GM12891 (cell line): ENCODE data around the gene HABP2.

Experiments
- PAX5 ChIP-seq: IDR thresholded peaks from 2 replicates; pipeline ENCODE4 v1.6.1; 2011; ENCODE audit warnings: low read length, moderate library complexity, mild to moderate bottlenecking; ENCODE audit not compliant: insufficient read depth, severe bottlenecking
- POLR2A ChIP-seq: IDR thresholded peaks from 2 replicates; pipeline ENCODE4 v1.6.1; 2011; ENCODE audit warnings: low read depth, low read length, control low read depth
- POLR2AphosphoS5 ChIP-seq: IDR thresholded peaks from 2 replicates; pipeline ENCODE4 v1.6.1; 2011; ENCODE audit warnings: low read depth, low read length, control low read depth
- POU2F2 ChIP-seq: IDR thresholded peaks from 2 replicates; pipeline ENCODE4 v1.6.1; 2011; ENCODE audit warnings: low read depth, mild to moderate bottlenecking, control low read depth, low read length, moderate library complexity
- SPI1 ChIP-seq: IDR thresholded peaks from 2 replicates; pipeline ENCODE4 v1.6.1; 2011; ENCODE audit warnings: low read depth, low read length, control low read depth
- TAF1 ChIP-seq: IDR thresholded peaks from 2 replicates; pipeline ENCODE4 v1.6.1; 2011; ENCODE audit warnings: low read depth, low read length, control low read depth

- TF ChIP-seq POLR2A: no peak
- TF ChIP-seq TAF1: no peak
- TF ChIP-seq POLR2AphosphoS5: no peak
- TF ChIP-seq SPI1: no peak
- TF ChIP-seq POU2F2: no peak
- no peak for TF ChIP-seq PAX5
Measured at GRCh38 chr10:113554214-113554613, 1.4 kb downstream of the HABP2 start.
